DND-41 (cell line): Measurements from ENCODE around the gene ABI3.
A peak's percentile ranks its signal among the peaks of the same experiment; 100 is the strongest.

Source experiments
- ATAC-seq: fragments of 200-7000 bp; cut with Tn5 transposase; 3 replicates; pipeline ENCODE4 v1.9.1; 2021; ENCODE audit warnings: low read depth; ENCODE audit not compliant: insufficient read depth
- DNase-seq: peaks from one replicate; pipeline ENCODE4 v3.0.0-alpha.2; 2020
- H2AFZ ChIP-seq: 2 replicates; pipeline ENCODE4 v1.6.0; 2012; ENCODE audit warnings: low read depth, low read length
- H3K27ac ChIP-seq: 2 replicates; pipeline ENCODE4 v1.5.1; 2012; ENCODE audit warnings: low read length, inconsistent platforms
- H3K27me3 ChIP-seq: fragments of 200-600 bp; sonication (generic); 2 replicates; pipeline ENCODE4 v1.6.0; 2012; ENCODE audit warnings: low read length, mild to moderate bottlenecking, inconsistent platforms; ENCODE audit not compliant: insufficient read depth, poor library complexity
- H3K36me3 ChIP-seq: 2 replicates; pipeline ENCODE4 v1.5.1; 2012; ENCODE audit warnings: low read length, inconsistent platforms; ENCODE audit not compliant: insufficient read depth
- H3K4me1 ChIP-seq: 2 replicates; pipeline ENCODE4 v1.5.1; 2012; ENCODE audit warnings: mild to moderate bottlenecking, low read length; ENCODE audit not compliant: insufficient read depth
- H3K4me2 ChIP-seq: 2 replicates; pipeline ENCODE4 v1.6.0; 2012; ENCODE audit warnings: mild to moderate bottlenecking, moderate library complexity, low read length, inconsistent platforms; ENCODE audit not compliant: insufficient read depth
- H3K4me3 ChIP-seq, 2 experiments: fragments of 200-600 bp in 1 of 2; shearing (Covaris generic) in 1 of 2; 2 replicates each; pipeline ENCODE4 v1.5.1; 2012 to 2016; ENCODE audit warnings: inconsistent platforms in 2 of 2, low read length in 2 of 2, mild to moderate bottlenecking in 2 of 2, low read depth in 1 of 2, moderate library complexity in 1 of 2
- H3K79me2 ChIP-seq: 2 replicates; pipeline ENCODE4 v1.6.0; 2012; ENCODE audit warnings: low read length, inconsistent platforms; ENCODE audit not compliant: insufficient read depth
- H3K9ac ChIP-seq: 2 replicates; pipeline ENCODE4 v1.6.0; 2012; ENCODE audit warnings: low read depth, mild to moderate bottlenecking, inconsistent platforms, low read length, moderate library complexity
- H3K9me3 ChIP-seq: 2 replicates; pipeline ENCODE4 v1.5.1; 2012; ENCODE audit warnings: low read length, moderate library complexity, mild to moderate bottlenecking, inconsistent platforms; ENCODE audit not compliant: insufficient read depth, severe bottlenecking
- H4K20me1 ChIP-seq: 2 replicates; pipeline ENCODE4 v1.6.0; 2012; ENCODE audit warnings: low read length; ENCODE audit not compliant: insufficient read depth
- EZH2 ChIP-seq: IDR thresholded peaks from 3 replicates; pipeline ENCODE4 v1.6.1; 2012; ENCODE audit warnings: borderline replicate concordance, low read depth, mild to moderate bottlenecking, moderate library complexity, low read length, inconsistent platforms; ENCODE audit not compliant: severe bottlenecking
- TF ChIP-seq, protein P1 (sequence below): IDR thresholded peaks from 2 replicates; pipeline ENCODE4 v1.5.1; 2012; ENCODE audit warnings: borderline replicate concordance, low read length, moderate library complexity, mild to moderate bottlenecking; ENCODE audit not compliant: poor library complexity, severe bottlenecking; ENCODE audit errors: extremely low read depth

Gene ABI3

DNA sequence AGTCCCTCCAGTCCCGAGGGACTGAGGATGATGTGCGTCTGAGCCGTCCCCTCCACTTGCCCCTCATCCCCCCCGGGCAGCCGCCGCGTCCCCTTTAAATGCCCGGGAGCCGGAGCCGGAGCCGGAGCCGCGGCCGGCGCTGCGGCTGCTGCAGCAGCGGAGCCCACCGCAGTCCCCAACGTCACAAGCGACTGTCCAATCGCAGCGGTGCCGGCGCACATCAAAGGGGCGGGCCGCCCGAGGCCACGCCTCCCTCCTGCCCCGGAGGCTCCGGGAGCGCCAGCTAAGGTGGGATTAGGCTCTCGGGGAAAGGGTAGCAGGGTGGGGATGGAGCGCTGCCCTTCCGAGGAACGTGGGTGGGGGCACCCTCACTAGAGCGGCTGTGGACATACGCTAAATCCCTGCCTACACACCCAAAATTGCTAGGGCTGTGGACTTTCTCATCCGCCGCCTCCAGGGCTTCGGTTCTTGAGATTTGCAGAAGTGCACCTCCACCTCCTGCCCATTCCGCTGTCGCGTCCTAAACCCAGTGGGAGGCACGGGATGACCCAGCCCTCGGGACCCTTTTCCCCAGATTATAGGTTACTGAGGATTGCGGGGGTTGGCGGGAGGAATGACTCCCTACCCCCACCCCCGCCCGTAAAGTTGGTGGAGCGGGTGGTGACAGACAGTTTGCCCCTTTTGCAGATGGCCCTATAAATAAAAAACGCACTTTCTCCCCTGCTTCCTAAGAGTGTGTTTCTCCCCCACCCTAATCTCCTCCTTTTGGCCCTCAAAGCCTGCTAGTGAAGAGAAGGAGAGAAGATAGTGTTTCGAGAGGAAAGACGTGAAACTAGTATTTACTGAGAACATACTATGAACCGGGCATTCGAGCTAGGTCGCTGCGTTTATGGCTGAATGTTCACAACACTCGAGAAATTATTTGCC, 20.4 kb downstream of the ABI3 start, which contains the start of gene PHOSPHO1:
Gene PHOSPHO1 (minus strand): TSS at position 152 of the 927 bp plus-strand sequence. CDS start 4,096 bp downstream, outside the sequence.
- no peaks in the 10 kb centered on the region for H3K36me3 ChIP-seq
- ATAC-seq: peak; percentile 92
- H3K27me3 ChIP-seq: peaks cover 18% of the 10 kb centered on the region
- H4K20me1 ChIP-seq: peaks cover 4% of the 10 kb centered on the region; the same call in 1 of the 2 replicates
- H3K4me2 ChIP-seq: peak within 1 kb of the TSS; percentile 73
- peak within 1 kb of the TSS; percentile 36 for H3K9ac ChIP-seq
- TF ChIP-seq, protein P1, sequence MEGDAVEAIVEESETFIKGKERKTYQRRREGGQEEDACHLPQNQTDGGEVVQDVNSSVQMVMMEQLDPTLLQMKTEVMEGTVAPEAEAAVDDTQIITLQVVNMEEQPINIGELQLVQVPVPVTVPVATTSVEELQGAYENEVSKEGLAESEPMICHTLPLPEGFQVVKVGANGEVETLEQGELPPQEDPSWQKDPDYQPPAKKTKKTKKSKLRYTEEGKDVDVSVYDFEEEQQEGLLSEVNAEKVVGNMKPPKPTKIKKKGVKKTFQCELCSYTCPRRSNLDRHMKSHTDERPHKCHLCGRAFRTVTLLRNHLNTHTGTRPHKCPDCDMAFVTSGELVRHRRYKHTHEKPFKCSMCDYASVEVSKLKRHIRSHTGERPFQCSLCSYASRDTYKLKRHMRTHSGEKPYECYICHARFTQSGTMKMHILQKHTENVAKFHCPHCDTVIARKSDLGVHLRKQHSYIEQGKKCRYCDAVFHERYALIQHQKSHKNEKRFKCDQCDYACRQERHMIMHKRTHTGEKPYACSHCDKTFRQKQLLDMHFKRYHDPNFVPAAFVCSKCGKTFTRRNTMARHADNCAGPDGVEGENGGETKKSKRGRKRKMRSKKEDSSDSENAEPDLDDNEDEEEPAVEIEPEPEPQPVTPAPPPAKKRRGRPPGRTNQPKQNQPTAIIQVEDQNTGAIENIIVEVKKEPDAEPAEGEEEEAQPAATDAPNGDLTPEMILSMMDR: no peak
- TF ChIP-seq EZH2: no peak
- H3K9me3 ChIP-seq: no peaks in the 10 kb centered on the region
- peak within 1 kb of the TSS; percentile 38 for H2AFZ ChIP-seq
- peaks cover 14% of the 10 kb centered on the region for H3K4me1 ChIP-seq
- peak; percentile 88 for DNase-seq
- H3K4me3 ChIP-seq: peak within 1 kb of the TSS in 1 of 2 experiments; percentile 50; a peak in 2 of 4 replicates
- no peaks in the 10 kb centered on the region for H3K79me2 ChIP-seq
- H3K27ac ChIP-seq: no peak within 1 kb of the TSS

DNA sequence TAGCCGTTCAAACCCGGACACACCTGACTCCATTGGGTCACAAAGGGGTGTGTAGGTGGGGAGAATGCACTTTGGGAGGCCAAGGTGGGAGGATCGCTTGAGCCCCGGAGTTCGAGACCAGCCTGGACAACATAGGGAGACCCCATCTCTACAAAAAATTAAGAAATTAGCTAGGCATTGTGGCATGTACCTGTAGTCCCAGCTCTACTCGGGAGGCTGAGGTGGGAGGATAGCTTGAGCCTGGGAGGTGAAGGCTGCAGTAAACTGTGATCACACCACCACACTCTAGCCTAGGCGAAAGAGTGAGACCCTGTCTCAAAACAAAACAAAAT, 21.0 kb downstream of the ABI3 start:
- ATAC-seq (no peak), DNase-seq (no peak)
- Histone ChIP-seq H4K20me1 (peaks cover 4% of the 10 kb centered on the region; the same call in 1 of the 2 replicates), H3K27me3 (peaks cover 18% of the 10 kb centered on the region), H3K9me3 (no peaks in the 10 kb centered on the region), H3K79me2 (no peaks in the 10 kb centered on the region), H3K4me3 (no peak overlapping the region), H2AFZ (no peak overlapping the region), H3K9ac (no peak overlapping the region), H3K4me1 (peaks cover 14% of the 10 kb centered on the region), H3K4me2 (0 out of 2 replicates have a peak overlapping the region, but pooled peaks have one; percentile 73), H3K36me3 (no peaks in the 10 kb centered on the region), H3K27ac (no peak overlapping the region)
- no peak for TF ChIP-seq EZH2
- TF ChIP-seq, protein P1: no peak

DNA sequence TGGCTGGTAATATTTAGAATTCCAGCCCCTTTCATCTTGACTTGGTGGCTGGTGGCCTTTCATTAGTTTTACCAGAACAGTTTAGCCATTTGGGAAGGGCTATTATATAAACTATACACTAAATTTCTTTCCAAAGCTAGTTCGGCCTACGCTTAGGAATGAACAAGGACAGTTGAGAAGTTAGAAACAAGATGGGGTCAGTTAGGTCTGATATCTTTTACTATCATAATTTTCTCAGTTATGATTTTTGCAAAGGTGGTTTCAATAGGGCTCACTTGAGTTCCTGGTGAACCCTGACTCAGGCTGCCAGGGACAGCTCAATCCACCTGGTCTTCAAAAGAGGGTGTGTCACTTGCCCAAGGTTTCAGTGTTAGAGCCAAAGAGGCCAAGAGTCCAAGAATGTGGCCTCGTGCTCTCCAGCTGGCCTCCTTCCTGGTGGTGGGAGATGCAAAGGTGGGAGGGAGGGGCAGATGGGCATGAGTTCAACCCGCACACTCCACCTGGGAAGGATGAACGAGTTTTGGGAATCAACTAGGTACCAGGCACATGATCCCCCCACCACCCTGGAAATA, 24.1 kb downstream of the ABI3 start:
- H2AFZ ChIP-seq: no peak overlapping the region
- DNase-seq: no peak
- no peak for TF ChIP-seq EZH2
- TF ChIP-seq, protein P1: no peak
- H3K36me3 ChIP-seq: no peaks in the 10 kb centered on the region
- H3K4me3 ChIP-seq: no peak overlapping the region
- H3K27me3 ChIP-seq: peaks cover 15% of the 10 kb centered on the region
- no peak for ATAC-seq
- H3K79me2 ChIP-seq: no peaks in the 10 kb centered on the region
- H3K4me1 ChIP-seq: peaks cover 14% of the 10 kb centered on the region
- no peak overlapping the region for H3K4me2 ChIP-seq
- no peaks in the 10 kb centered on the region for H4K20me1 ChIP-seq
- no peak overlapping the region for H3K27ac ChIP-seq
- H3K9me3 ChIP-seq: no peaks in the 10 kb centered on the region
- no peak overlapping the region for H3K9ac ChIP-seq
